ENCODE measurements around the gene MIDN. TPM values are rescaled to one million over a fixed set of nuclear protein-coding genes. Genes with fewer than 3 reads are reported as not detected.

MIDN gene
- total RNA-seq, 2 experiments from 2014 or later, result 45.3 to 50.0 TPM

GRCh38 chr19:1260749-1261537 lies 12.6 kb downstream of the MIDN start:
- ChIA-PET CTCF (interaction anchor here (0.5 to 17.9 kb wide), 3 partner anchors 8 to 185 kb away, joined by 5 to 373 read pairs (median 8); partner anchors contain the start of gene ATP5F1D), POLR2A (interaction anchor here (0.9 to 2.5 kb wide), 7 partner anchors 8 to 234 kb away, joined by 3 to 20 read pairs (median 4); partner anchors contain the start of genes ATP5F1D, CIRBP and FAM174C)

DNA sequence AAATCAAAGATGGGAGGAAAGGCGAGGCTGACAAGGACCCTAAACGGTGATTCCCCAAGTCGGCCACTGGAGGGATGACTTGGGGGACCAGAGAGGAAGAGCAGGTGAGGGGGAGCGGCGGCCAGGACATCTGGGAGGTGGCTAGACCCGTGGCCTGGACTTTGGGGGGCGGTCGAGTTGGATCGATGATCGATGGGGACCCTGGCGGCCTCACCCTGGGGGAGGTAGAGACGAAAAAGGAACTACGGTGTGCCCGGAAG lies 13.1 kb downstream of the MIDN start:
- ChIA-PET CTCF (interaction anchor here (2.0 to 17.9 kb wide), 2 partner anchors 8 to 18 kb away, joined by 8 to 373 read pairs; partner anchors contain the start of gene ATP5F1D), POLR2A (interaction anchor here (1.1 to 2.5 kb wide), 5 partner anchors 8 to 171 kb away, joined by 4 to 20 read pairs (median 4); partner anchors contain the start of genes CIRBP and FAM174C)

DNA sequence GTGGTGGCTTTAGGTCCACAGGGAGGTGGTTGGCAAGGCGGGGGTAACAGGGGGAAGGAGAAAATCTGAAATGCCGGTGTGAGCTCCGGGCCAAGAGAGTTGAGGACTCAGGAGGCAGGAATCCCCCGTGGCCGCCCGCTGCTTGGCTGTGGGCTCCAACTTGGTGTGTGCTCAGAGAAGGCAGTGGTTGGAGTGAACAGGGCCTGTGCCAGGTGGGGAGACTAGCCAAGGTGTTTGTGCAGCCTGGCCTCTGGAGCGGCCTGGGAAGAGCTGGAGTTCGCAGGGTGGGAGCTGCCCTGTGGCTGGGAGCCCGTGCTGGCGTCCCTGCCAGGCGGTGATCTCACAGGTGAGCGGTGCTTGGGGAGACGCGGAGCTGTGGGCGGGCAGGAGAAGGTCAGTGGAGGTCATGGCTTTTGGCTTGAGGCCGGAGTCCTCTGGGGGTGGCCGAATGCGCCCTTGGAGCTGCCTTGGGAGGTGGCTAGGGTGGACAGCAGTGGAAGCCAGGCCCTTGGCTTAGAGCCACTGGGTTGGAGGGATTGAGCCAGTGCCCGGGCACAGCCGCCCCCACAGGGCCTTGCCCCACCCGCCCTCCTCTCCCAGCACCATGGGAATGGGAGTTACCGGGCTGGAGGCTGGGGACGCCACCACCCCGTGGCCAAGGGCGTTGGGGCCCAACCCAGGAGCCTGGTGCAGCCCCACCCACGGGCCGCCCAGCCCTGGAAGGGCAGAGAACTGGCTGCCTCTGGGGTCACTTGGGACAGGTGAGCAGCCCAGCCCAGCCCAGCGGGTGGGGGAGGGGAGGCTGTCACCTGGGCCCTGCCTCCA lies 13.6 kb downstream of the MIDN start:
- ChIA-PET CTCF (interaction anchor here (2.0 to 17.9 kb wide), 2 partner anchors 9 to 18 kb away, joined by 8 to 373 read pairs; partner anchors contain the start of gene ATP5F1D), POLR2A (interaction anchor here (1.1 to 2.5 kb wide), 5 partner anchors 7 to 172 kb away, joined by 4 to 20 read pairs (median 4); partner anchors contain the start of genes CIRBP and FAM174C)

DNA sequence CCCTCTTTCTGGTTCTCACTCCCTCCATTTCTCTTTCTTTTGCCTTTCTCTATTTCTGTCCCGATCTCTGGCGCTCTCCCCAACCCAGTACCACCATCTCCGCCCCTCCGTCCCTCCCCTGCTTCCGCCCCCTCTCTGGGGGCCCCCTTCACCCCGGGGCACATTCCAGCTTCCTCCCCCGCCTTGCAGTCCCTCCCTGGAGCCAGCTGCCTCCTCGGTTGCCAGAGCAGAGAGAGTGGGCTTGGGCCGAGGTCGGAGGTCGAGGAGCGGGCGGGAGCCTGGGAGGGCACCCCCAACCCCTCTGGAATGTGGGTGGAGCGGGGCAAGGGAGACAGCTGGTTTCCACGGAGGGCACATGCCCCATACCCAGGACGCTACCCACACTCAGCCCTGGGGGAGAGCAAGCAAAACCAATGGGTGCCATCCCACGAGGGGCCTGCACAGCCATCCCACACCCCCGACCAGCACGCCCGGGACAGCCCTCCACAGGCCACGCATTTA lies 14.3 kb downstream of the MIDN start:
- CTCF ChIA-PET, result interaction anchor here (2.0 to 17.9 kb wide), 2 partner anchors 10 to 19 kb away, joined by 8 to 373 read pairs; partner anchors contain the start of gene ATP5F1D
- POLR2A ChIA-PET, result interaction anchor here (0.6 to 1.4 kb wide), 2 partner anchors 18 to 95 kb away, joined by 4 to 5 read pairs; no protein-coding TSS in a partner anchor

GRCh38 chr19:1263188-1263587 lies 14.8 kb downstream of the MIDN start:
- ChIA-PET POLR2A (interaction anchor here (0.6 kb wide), 1 partner anchor 95 kb away, joined by 5 read pairs; no protein-coding TSS in a partner anchor), CTCF (interaction anchor here (17.9 kb wide), 1 partner anchor 19 kb away, joined by 373 read pairs; the partner anchor contains the start of gene ATP5F1D)

- ChIA-PET CTCF (interaction anchor here (1.3 to 17.9 kb wide), 2 partner anchors 9 to 21 kb away, joined by 3 to 373 read pairs; partner anchors contain the start of gene ATP5F1D), POLR2A (interaction anchor here (2.1 to 3.1 kb wide), 2 partner anchors 13 to 21 kb away, joined by 17 to 47 read pairs; no protein-coding TSS in a partner anchor)
These were observed 16.6 kb downstream of the MIDN start for GRCh38 chr19:1264801-1265614.

DNA sequence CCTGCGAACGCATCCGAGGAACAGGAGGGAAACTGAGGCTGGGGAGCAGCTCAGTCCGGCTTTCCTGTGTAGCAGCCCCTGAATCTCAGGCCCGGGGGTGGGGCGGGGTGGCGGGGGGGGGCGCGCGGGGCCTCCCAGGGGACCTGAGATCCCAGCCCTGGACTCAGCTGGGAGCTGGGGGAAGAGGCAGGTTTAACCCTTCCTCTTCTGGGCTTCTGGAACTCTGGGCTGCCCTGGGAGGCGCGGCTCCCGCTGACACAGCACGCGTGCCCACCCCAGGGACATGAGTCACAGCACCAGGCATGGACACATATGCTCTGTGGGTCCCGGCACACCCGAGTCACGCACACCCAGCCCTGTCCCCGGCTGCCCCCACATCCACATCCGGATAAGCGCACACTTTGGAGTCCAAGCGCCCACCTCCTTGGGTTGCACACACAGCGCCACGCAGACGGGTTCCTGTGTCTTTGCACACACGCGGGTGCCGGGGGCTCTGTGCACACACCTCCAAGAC lies 17.3 kb downstream of the MIDN start:
- CTCF ChIA-PET, result interaction anchor here (1.3 to 17.9 kb wide), 5 partner anchors 8 to 135 kb away, joined by 3 to 373 read pairs (median 8); partner anchors contain the start of genes ATP5F1D and CBARP
- POLR2A ChIA-PET, result interaction anchor here (0.5 to 3.1 kb wide), 4 partner anchors 11 to 21 kb away, joined by 3 to 47 read pairs (median 10); no protein-coding TSS in a partner anchor

DNA sequence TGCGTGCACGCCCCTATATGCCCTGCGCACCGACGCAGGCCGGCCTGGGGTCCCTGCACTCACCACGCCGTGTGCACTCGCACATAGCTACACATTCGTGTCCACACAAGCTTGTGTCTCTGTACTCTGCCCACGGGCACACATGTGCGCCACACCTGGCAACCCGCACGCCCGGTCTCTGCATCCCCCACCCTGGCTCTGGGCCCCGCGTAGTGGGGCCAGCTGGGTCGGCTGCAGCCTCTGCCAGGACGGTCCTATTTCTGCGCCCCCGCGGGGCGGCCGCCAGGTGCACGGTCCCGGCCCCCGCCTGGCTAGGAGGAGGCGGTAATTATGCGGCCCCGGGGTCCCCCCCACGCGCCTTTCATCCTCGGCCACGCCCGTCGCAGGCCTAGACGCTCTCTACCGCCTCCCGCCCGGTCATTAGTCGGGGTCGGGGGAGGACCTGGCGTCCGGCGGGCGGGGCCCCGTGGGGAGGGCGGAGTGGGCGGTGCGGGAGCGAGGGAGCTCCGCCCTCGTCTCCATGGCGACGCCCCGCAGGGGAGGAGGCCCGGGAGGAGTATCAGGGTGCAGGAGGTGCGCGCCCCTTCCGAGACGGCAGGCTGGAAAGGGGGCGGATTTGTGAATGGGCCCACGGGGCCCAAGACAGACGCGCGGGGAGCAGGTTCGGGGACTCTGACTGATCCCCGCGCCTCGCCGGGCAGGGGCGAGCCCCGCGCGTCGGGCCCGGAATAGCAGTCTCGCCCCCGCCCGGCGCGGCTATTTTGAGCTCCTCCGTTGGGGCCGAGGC lies 17.9 kb downstream of the MIDN start:
- CTCF ChIA-PET, result interaction anchor here (0.6 to 17.9 kb wide), 13 partner anchors 9 to 467 kb away, joined by 3 to 373 read pairs (median 3); partner anchors contain the start of genes ABCA7, ARHGAP45, ATP5F1D and CBARP
- POLR2A ChIA-PET, result interaction anchor here (0.5 to 3.1 kb wide), 11 partner anchors 9 to 192 kb away, joined by 3 to 47 read pairs (median 3); partner anchors contain the start of genes ATP5F1D, FAM174C and GPX4

DNA sequence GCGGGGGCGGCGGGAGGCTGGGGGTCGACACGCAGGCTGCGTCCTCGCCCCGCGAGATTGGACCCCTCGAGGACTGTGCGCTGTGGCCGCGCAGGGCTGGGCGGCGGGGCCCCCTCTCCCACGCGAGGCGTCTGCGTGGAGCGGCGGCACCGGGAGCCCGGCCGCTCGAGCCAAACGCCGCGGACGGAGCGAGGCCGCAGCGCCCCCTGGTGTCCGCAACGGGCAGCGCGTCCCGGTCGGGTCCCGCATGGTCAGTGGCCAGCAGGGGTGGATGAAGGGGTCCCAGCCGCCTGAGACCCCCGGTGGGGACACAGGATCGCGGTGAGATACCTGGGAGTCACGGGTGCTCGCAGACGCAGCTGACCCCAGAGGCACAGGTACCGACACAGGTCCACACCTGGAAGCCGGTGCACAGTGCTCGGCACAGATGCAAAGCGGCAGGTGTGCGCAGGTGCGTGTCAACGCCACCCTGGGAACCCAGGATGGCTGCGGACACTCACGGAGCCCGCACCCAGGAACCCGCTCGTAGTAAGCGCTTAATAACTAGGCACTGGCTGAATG lies 18.6 kb downstream of the MIDN start:
- ChIA-PET CTCF (interaction anchor here (0.7 to 17.9 kb wide), 12 partner anchors 8 to 468 kb away, joined by 3 to 373 read pairs (median 4); partner anchors contain the start of genes ABCA7, ARHGAP45, ATP5F1D and CBARP), POLR2A (interaction anchor here (0.6 to 3.1 kb wide), 10 partner anchors 8 to 193 kb away, joined by 3 to 47 read pairs (median 4); partner anchors contain the start of genes ATP5F1D, FAM174C and GPX4)

GRCh38 chr19:1267477-1268225 lies 19.3 kb downstream of the MIDN start:
- CTCF ChIA-PET, result interaction anchor here (1.6 to 17.9 kb wide), 3 partner anchors 13 to 200 kb away, joined by 8 to 373 read pairs (median 76); partner anchors contain the start of genes ARHGAP45 and ATP5F1D
- POLR2A ChIA-PET, result interaction anchor here (3.1 kb wide), 1 partner anchor 23 kb away, joined by 47 read pairs; no protein-coding TSS in a partner anchor

- ChIA-PET CTCF (interaction anchor here (1.2 to 17.9 kb wide), 4 partner anchors 9 to 25 kb away, joined by 3 to 373 read pairs (median 40); partner anchors contain the start of gene ATP5F1D), POLR2A (interaction anchor here (0.5 to 3.1 kb wide), 19 partner anchors 8 to 247 kb away, joined by 3 to 47 read pairs (median 4); partner anchors contain the start of genes ARHGAP45, ATP5F1D and RNU6-2)
These were observed 20.1 kb downstream of the MIDN start for GRCh38 chr19:1268226-1269064.

DNA sequence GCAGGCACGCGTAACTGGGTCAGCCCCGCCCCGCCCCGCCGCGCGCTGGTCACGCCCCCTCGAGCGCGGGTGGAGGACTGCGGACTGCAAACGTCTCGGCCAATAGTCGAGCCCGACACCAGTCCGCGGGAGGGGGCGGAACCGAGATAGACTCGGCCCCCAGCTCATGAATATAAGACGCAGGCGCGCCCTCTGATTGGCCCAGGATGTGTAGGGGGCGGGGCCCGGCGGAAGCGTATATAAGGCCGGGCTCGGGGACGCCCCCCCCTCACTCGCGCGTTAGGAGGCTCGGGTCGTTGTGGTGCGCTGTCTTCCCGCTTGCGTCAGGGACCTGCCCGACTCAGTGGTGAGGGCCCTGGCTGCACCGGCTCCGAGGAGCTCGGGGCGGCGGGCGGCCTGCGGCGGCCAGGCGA lies 20.7 kb downstream of the MIDN start, which contains the start of gene CIRBP:
TSS of gene CIRBP (plus strand) at position 268 of the 413 bp plus-strand sequence. CDS start 1,602 bp downstream, outside the sequence.
- POLR2A ChIA-PET, result interaction anchor here (0.5 to 1.4 kb wide), 20 partner anchors 9 to 384 kb away, joined by 3 to 38 read pairs (median 3); partner anchors contain the start of genes ARHGAP45, ATP5F1D and RNU6-2
- CTCF ChIA-PET, result interaction anchor here (1.2 to 17.9 kb wide), 4 partner anchors 8 to 25 kb away, joined by 3 to 373 read pairs (median 40); partner anchors contain the start of gene ATP5F1D

DNA sequence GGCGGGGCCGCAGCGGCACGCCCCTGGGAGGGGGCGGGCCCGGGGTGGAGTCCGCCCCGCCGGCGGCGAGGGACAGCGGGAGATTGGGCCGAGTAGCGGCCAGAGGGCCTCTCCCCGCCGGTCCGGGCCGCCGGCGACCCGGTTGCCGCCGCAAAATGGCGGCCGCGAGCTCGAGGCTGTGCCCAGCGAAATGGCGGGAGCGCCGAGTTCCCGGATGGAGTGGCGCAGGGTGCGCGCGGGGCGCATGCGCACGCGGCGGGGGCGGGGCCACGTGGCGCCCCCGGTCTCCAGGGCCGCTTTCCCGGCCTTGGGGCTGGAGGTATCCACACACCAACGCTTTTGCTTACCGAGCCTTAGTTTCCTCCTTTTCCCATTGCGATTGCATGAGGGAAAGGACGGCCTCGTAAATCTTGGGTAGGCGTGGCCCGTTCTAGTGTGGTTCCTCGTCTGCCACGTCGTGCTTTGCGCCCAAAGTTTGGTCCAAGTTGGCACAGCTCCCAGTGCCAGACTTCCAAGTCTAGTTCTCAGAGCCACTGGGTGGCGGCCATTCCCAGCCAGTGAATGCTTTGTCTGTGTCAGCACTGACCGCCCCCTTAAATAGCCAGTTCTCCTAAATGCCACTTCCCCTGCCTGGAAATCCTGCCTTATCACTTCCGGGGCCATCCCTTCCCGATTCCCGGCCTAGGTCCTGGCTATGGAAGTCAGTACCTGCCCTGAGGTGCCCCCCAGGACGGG lies 21.3 kb downstream of the MIDN start:
- CTCF ChIA-PET, result interaction anchor here (1.2 to 17.9 kb wide), 4 partner anchors 8 to 26 kb away, joined by 3 to 373 read pairs (median 40); partner anchors contain the start of gene ATP5F1D
- POLR2A ChIA-PET, result interaction anchor here (0.5 to 1.4 kb wide), 11 partner anchors 9 to 384 kb away, joined by 3 to 38 read pairs (median 4); partner anchors contain the start of gene ATP5F1D
